GM18511 (cell line): ENCODE results near the gene PNKD.

Source experiments
- ATAC-seq: cut with Tn5 transposase; IDR thresholded peaks from one replicate; pipeline ENCODE4 v1.9.1; 2021; ENCODE audit warnings: mild to moderate bottlenecking, moderate library complexity; ENCODE audit not compliant: unreplicated experiment

Gene PNKD

DNA sequence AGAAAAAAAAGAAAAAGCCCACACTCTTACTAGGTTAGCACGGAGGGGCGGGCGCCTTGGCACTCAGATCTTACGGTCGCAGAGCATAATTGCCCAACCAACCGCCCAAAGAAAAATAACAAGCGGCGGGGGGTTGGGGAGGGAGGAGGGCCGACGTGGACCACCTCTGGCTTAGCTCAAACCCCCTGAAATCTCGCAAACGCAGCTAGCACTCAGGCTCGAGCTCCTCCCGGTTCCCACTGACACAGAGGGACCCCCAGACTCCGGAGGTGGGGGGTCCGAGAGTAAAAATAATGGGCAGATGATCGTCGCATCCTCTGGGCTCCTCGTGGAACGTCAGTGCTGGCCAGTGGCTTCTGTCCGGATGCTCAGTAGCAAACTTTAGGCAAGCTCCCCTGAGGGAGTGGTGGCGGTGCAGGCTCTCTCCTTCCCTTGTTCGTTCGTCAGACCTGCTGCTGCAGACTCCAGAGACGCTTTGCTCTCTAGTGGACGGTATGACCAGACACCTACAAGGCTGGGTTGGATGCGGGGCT lies 98.4 kb downstream of the PNKD start:
- ATAC-seq = no peak

DNA sequence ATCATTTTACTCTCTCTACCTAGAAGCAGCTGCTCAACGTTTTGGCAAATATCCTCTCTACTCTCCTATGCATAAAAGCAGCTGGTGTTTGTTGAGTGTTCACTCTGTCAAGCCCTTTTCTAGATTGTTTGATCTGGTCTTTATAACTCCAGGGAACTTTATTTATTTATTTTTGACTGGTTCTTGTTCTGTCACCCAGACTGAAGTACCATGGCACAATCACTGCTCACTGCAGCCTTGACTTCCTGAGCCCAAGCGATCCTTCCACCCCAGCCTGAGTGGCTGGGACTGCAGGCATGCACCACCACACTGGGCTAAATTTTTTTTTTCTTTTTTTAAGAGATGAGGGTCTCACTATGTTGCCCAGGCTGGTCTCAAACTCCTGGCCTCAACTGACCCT lies 99.0 kb downstream of the PNKD start:
- ATAC-seq = no peak

- no peak for ATAC-seq
Observed at GRCh38 chr2:218370410-218371063, 100.2 kb downstream of the PNKD start.

DNA sequence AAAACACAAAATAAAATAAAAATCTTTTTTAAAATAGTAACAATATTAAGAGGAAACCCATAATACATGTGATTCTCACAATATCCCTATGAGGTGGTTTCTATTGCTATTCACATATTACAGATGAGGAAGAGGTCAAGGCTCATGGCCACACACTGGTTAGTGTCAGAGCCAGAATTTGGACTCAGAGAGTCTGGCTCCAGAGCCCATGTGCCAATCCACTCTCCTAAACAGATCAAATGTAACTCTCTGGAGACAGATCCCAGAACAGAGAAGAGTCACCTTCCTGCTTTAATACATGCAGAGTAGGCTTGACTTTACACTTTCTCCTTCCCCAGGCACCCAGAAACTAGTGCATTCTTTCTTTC lies 101.6 kb downstream of the PNKD start:
- no peak for ATAC-seq

- ATAC-seq = no peak
Observed at GRCh38 chr2:218374795-218375194, 104.5 kb downstream of the PNKD start.

- ATAC-seq = no peak
Observed at GRCh38 chr2:218375212-218375611, 104.9 kb downstream of the PNKD start.

- no peak for ATAC-seq
Observed at GRCh38 chr2:218378053-218378452, 107.7 kb downstream of the PNKD start.

- no peak for ATAC-seq
Observed at GRCh38 chr2:218381916-218382366, 111.6 kb downstream of the PNKD start, which contains the start of gene SLC11A1. Gene SLC11A1, plus strand, starts transcription at chr2:218382273. Its CDS starts 96 bp downstream, at chr2:218382369.

GRCh38 chr2:218382785-218383184 lies 112.5 kb downstream of the PNKD start:
- no peak for ATAC-seq

DNA sequence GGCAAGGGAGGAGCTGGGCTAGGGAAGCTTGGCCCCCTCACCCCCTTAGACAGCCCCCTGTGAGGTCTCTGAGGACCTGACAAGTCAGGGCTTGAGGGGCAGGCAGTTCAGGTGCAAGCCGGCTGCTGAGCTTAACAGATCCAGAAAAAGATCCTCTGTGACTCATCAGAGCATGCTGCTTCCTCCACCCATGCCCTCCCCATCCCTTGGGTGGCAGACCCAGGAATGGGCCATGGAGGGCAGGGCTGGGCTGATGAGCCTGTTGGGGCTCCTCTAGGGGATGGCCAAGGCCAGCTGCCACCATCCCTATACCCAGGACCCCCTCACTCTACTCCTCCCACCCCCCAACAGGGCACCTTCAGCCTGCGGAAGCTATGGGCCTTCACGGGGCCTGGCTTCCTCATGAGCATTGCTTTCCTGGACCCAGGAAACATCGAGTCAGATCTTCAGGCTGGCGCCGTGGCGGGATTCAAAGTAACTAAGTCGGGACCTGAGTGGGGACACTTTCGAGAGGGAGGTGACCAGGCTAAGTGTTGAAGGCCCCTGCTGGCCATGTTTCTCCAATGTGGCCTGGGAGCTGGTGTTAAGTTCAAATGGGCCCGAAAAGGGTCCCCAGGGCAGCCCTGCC lies 113.7 kb downstream of the PNKD start:
- no peak for ATAC-seq

DNA sequence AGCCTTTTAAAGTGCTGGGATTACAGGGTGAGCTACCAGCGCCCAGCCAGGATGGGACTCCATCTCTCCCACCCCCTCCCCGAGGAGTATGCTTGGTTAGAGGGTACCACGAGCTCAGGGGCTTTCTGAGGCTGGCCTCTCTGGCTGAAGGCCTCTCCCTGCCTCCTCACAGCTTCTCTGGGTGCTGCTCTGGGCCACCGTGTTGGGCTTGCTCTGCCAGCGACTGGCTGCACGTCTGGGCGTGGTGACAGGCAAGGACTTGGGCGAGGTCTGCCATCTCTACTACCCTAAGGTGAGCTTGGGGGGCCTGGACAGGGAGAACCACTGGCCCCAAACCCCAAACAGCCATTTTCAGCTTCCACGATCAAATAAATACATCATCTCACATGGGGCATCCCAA lies 114.7 kb downstream of the PNKD start:
- no peak for ATAC-seq

DNA sequence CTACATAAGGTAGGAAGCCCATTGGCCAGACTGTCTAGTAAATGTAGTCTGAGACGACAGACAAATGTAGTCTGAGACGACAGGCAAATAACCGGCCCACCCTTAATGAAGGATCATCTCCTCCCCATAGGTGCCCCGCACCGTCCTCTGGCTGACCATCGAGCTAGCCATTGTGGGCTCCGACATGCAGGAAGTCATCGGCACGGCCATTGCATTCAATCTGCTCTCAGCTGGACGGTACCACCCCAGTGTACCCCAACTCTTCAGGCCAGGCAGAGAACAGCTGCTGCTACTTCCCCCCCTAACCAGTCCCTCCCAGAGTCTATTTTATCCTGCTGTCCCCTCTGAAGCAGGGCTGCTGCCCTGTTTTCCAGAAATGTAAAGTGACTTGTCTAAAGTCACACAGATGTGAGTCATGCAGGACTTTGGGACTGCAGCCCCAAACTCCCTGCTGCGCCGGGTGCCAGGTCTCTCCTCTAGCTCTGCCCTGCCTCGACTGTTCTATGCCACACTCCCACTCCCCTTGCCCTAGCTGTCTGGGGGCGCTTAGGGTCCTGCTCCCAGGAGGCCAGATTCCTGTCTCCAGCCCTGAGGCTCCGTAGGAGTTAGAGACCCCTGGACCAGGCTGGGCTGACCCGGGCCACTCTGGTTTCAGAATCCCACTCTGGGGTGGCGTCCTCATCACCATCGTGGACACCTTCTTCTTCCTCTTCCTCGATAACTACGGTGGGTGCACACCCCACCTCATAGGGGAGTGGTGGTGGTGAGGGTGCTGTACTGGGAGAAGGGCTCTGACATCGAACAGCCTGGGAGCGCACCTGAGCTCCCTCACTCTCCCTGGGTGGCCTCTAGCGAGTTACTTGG lies 116.4 kb downstream of the PNKD start:
- ATAC-seq = no peak

GRCh38 chr2:218387369-218388194 lies 117.3 kb downstream of the PNKD start:
- no peak for ATAC-seq

- no peak for ATAC-seq
Observed at GRCh38 chr2:218389333-218390150, 119.2 kb downstream of the PNKD start.

DNA sequence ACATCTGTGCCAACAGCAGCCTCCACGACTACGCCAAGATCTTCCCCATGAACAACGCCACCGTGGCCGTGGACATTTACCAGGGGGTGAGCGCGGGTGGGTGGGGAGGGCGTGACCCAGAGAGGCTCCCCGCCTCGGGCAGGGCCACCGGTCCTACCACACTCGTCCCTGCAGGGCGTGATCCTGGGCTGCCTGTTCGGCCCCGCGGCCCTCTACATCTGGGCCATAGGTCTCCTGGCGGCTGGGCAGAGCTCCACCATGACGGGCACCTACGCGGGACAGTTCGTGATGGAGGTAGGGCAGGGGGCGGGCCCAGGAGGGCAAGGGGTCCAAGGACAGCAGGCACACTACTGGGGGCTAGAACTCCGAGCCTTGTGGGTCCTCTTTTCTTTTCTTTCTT lies 120.9 kb downstream of the PNKD start:
- ATAC-seq = no peak

DNA sequence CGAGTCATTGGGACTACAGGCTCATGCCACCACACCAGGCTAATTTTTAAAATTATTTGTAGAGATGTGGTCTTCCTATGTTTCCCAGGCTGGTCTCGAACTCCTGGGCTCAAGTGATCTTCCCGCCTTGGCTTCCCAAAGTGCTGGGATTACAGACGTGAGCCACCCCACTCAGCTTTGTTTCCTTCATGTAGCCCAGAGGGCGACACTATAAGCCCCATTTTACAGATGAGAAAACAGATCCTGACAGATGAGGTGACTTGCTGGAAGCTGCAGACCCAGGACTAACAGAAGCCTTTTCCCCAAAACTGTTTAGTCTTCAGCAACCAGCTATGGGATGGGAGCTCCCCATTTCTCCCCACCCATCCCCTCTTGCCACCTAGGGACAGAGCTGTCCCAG lies 122.1 kb downstream of the PNKD start:
- no peak for ATAC-seq

DNA sequence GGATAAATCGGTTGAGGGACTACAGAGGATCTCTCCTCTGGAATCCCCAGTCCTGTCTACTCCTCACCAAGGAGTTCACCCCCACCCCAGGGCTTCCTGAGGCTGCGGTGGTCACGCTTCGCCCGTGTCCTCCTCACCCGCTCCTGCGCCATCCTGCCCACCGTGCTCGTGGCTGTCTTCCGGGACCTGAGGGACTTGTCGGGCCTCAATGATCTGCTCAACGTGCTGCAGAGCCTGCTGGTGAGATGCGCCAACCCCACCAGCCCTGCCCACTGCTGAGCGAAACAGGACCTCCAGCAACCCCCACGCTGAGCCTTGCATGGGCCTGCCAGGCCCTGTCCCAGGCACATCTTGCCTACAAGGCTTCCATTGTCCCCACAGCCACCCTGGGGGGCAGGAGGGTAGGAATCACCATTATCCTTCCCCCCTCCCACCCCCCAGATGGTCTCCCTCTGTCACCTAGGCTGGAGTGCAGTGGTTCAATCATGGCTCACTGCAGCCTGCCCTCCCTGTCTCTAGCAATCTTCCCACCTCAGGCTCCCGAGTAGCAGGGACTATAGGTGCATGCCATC lies 122.7 kb downstream of the PNKD start:
- ATAC-seq = no peak

DNA sequence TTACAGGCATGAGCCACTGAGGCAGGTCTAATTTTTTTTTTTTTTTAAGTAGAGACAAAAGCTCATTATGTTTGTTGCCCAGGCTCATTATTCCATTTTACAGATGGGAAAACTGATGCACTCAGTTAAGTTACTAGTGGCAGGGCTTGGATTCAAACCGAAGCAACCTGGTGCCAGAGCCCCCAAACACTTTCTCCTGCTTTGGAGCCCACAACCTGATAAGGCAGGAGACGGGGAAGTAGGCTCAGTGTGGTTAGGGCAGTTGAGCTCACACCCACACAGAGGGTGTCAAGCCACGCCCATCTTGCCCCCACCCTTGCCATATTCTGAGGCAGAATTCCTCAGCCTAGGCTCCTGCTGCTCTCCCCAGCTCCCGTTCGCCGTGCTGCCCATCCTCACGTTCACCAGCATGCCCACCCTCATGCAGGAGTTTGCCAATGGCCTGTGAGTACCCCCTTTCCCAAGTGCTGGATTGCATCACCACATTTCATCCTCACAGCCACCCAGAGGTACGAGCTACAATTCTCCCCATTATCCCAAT lies 123.5 kb downstream of the PNKD start:
- no peak for ATAC-seq
